Immature natural killer cell (primary cell): Measurements from ENCODE around the gene TAGLN3. TPM values are rescaled to one million over a fixed set of nuclear protein-coding genes. Genes with fewer than 3 reads are reported as not detected.
"Not testable (repeated sequence)": the region's sequence is repeated elsewhere in the genome, so short reads cannot be mapped to it uniquely, and the experiment has no call there.

Source experiments
- DNase-seq, 3 donors: peaks; one replicate each; pipeline ENCODE4 v3.0.0; 2022; ENCODE audit warnings: mixed read lengths in 1 of 3
- H3K27ac Mint-ChIP-seq, 6 donors: one replicate each; pipeline ENCODE4 v1.8.0; 2020; ENCODE audit warnings: mixed read lengths in 6 of 6, mild to moderate bottlenecking in 5 of 6, inconsistent platforms in 4 of 6, moderate library complexity in 3 of 6
- H3K27me3 Mint-ChIP-seq, 3 donors: one replicate each; pipeline ENCODE4 v1.8.0; 2020 to 2021; ENCODE audit warnings: low read depth in 3 of 3, mild to moderate bottlenecking in 3 of 3, mixed read lengths in 3 of 3, moderate library complexity in 3 of 3, inconsistent platforms in 1 of 3
- H3K36me3 Mint-ChIP-seq, 3 donors: one replicate each; pipeline ENCODE4 v1.8.0; 2020; ENCODE audit warnings: mixed read lengths in 3 of 3, inconsistent platforms in 2 of 3, mild to moderate bottlenecking in 2 of 3
- H3K4me1 Mint-ChIP-seq, 2 donors: one replicate each; pipeline ENCODE4 v1.8.0; 2020; ENCODE audit warnings: inconsistent platforms in 2 of 2, mild to moderate bottlenecking in 2 of 2, mixed read lengths in 2 of 2, moderate library complexity in 1 of 2
- H3K4me3 Mint-ChIP-seq, 5 donors: one replicate each; pipeline ENCODE4 v1.8.0; 2020; ENCODE audit warnings: mild to moderate bottlenecking in 5 of 5, mixed read lengths in 5 of 5, inconsistent platforms in 3 of 5, moderate library complexity in 3 of 5
- H3K9me3 Mint-ChIP-seq, 6 donors: one replicate each; pipeline ENCODE4 v1.8.0; 2020; ENCODE audit warnings: mild to moderate bottlenecking in 6 of 6, mixed read lengths in 6 of 6, inconsistent platforms in 4 of 6, moderate library complexity in 3 of 6
- polyA plus RNA-seq, 3 donors: library from polyadenylated mRNA; unstranded; fragments of 300-500 nt; fragmentation: Illumina TruSeq; gene quantifications; one replicate each; pipeline ENCODE4 v1.2.3, GENCODE V29; 2021

TAGLN3 gene
- polyA plus RNA-seq, 3 donors from 2014 or later, result not detected

DNA sequence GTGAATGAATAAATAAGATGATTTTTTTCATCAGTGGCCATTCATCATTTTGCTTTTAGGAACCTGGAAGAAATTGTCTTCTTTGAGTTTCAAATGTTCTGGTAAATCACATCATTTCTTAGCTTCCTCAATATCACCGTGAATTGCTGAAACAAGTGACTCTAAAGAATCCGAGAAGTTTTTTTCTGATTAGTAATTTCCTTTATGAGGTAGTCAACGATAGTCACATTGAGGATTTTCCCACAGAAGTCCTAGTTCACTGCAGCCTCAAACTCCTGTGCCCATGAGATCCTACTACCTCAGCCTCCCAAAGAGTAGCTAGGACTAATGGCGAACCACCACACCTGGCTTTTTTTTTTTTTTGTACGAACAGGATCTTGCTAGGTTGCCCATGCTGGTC, 32.2 kb downstream of the TAGLN3 start:
- Mint-ChIP-seq H3K27ac (no peak overlapping the region), H3K4me3 (no peak overlapping the region), H3K27me3 (peaks cover 1 to 4% (median 1%) of the 10 kb centered on the region in 3 donors), H3K36me3 (no peaks in the 10 kb centered on the region), H3K9me3 (no peaks in the 10 kb centered on the region), H3K4me1 (no peaks in the 10 kb centered on the region)
- DNase-seq, result no peak

DNA sequence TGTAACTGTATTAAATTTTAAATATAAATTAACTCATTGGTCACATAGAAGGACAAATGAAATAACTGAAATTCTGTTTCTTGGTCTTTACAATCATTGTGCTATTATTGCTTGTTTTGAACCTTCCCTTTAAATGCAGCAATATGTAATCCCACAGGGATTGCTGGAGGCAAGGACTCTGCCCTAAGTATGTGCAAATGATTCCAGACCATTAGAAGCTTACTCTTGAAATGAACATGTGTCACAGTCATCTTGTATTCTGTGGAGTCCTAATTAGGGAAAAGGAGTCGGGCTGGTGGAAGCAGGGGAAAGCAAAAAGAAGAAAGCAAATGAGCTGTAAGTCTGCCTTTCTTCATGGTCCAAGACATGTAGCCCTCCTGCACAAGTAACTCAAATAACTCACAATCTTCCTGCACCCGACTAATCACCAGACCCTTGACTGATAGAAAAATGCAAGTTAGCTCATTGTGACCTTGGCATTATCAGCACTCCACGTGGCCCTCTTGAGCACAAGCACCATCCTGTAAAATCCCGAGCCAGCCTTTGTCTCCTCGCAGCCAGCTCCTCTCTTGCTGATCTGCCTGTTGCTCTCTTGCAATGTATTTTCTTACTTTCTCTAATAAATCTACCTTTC, 33.5 kb downstream of the TAGLN3 start:
- Mint-ChIP-seq H3K9me3 (no peaks in the 10 kb centered on the region), H3K27me3 (peaks cover 0 to 3% (median 1%) of the 10 kb centered on the region in 3 donors), H3K4me3 (no peak overlapping the region), H3K4me1 (no peaks in the 10 kb centered on the region), H3K36me3 (no peaks in the 10 kb centered on the region), H3K27ac (no peak overlapping the region)
- no peak for DNase-seq

DNA sequence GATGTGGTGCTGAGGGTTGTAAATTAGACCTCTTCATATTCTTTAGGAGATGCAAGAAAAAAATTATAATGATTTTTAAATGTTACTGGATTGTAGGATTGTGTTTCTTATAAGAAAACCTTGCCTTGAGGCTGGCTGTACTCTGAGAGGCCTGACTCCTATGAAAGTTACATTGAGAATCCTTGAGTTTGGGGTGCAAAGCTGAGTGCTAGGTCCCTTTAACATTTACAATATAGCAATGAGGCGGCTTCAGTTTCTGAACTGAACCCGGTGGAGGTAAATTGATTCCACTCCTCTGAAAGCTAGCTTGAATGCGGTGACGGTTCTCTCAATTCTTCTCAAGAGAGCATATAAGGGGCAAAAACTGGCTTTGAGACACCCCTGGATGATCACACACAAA, 35.7 kb downstream of the TAGLN3 start, which contains the start of gene TMPRSS7:
TMPRSS7 (plus strand) TSS at position 301 of the 400 bp plus-strand sequence. CDS start 110 bp downstream, outside the sequence.
- Mint-ChIP-seq H3K36me3 (no peaks in the 10 kb centered on the region), H3K9me3 (no peaks in the 10 kb centered on the region), H3K27me3 (peaks cover 0 to 3% (median 2%) of the 10 kb centered on the region in 3 donors)

DNA sequence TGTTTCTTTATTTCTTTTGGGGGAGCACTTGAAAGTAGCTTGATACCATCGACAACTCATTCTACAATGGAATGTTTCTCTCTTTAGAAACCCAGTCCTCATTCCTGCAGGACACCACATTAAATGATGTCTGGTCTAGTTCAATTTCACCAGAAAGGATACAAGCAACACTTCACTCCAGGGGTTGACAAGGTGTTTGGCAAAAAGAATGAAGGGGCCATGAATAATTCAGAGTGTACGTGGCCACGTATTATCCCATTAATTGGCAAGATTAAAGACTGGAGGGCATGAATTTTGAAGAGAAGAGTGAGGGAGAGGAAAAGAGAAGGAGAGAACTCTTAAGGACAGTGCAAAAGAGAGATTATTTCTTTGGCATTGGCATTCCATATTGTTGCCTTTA, 36.5 kb downstream of the TAGLN3 start:
- no peak for DNase-seq
- no peaks in the 10 kb centered on the region for H3K4me1 Mint-ChIP-seq
- peaks cover 1 to 6% (median 3%) of the 10 kb centered on the region in 3 donors for H3K27me3 Mint-ChIP-seq
- no peaks in the 10 kb centered on the region for H3K36me3 Mint-ChIP-seq
- H3K4me3 Mint-ChIP-seq, result no peak overlapping the region
- H3K9me3 Mint-ChIP-seq, result no peaks in the 10 kb centered on the region
- H3K27ac Mint-ChIP-seq, result peak overlapping the region in 1 of 6 donors; percentile 1

More for the DNA sequence above, 35.7 kb downstream of the TAGLN3 start, which contains the start of gene TMPRSS7:
- H3K27ac Mint-ChIP-seq, result peak within 1 kb of the TSS in 1 of 6 donors; percentile 1
- no peak for DNase-seq
- H3K4me3 Mint-ChIP-seq, result no peak within 1 kb of the TSS
- H3K4me1 Mint-ChIP-seq, result no peaks in the 10 kb centered on the region

DNA sequence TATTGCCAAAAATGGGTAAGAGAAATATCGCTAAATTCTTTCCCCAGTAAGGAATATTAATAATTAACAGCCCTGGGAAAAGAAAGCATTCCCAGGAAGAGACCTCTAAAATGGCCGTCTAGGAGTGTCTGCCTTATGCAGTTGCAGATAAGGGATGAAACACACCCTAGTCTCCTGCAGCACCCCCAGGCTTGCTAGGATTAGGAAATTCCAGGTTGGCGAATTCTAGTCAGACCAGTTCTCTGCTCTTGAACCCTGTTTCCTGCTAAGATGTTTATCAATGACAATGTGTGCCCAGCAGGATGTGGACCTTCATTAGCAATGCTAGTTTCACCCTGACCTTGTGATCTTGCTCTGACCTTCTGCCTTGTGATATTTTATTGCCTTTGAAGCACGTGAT, 38.5 kb downstream of the TAGLN3 start:
- not testable (repeated sequence) for H3K4me1 Mint-ChIP-seq, H3K36me3 Mint-ChIP-seq, H3K4me3 Mint-ChIP-seq, H3K27me3 Mint-ChIP-seq, DNase-seq, H3K9me3 Mint-ChIP-seq, H3K27ac Mint-ChIP-seq

DNA sequence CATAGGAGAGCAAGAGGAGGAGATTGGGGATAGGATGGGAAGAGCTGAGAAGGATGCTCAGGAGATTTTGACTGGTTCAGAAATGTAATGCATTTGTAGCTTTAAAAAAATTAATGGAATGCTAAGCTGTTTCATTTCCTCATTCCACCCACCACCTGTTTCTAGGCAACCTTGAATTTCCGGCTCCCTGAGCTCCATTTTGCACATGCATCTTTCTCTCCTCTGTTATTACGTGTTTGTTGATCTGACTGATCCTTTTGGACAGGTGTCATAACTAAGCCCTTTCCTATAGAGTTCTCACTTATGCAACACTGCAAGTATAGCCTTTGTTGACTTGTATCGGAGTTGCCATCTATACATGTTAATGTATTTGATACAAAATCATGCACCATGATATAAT, 40.1 kb downstream of the TAGLN3 start:
- H3K9me3 Mint-ChIP-seq, result no peaks in the 10 kb centered on the region
- no peak overlapping the region for H3K4me3 Mint-ChIP-seq
- no peak for DNase-seq
- peaks cover 1 to 9% (median 7%) of the 10 kb centered on the region in 3 donors for H3K27me3 Mint-ChIP-seq
- H3K4me1 Mint-ChIP-seq, result no peaks in the 10 kb centered on the region
- H3K36me3 Mint-ChIP-seq, result no peaks in the 10 kb centered on the region
- H3K27ac Mint-ChIP-seq, result no peak overlapping the region

DNA sequence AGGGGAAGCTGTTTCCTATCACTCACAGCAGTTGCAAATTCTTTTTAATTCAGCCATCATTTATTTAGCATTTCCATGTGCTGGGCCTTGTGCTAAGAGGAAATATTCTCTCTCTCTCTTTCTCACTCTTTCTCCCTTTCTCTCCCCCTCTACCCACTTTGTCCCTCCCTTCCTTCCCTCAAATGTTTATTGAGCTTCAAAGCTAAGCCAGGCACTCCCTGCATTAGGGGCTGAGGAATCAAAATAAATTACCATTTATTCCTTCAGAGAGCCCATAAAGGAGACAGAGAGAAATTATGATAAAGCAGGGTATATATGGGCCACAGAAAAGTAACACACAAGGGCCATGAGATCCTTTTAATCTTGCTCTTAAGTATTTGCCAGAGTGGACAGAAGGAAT, 42.6 kb downstream of the TAGLN3 start:
- Mint-ChIP-seq H3K4me1 (no peaks in the 10 kb centered on the region), H3K27me3 (peaks cover 1 to 7% (median 7%) of the 10 kb centered on the region in 3 donors), H3K4me3 (no peak overlapping the region), H3K27ac (no peak overlapping the region), H3K36me3 (no peaks in the 10 kb centered on the region), H3K9me3 (no peaks in the 10 kb centered on the region)
- no peak for DNase-seq

DNA sequence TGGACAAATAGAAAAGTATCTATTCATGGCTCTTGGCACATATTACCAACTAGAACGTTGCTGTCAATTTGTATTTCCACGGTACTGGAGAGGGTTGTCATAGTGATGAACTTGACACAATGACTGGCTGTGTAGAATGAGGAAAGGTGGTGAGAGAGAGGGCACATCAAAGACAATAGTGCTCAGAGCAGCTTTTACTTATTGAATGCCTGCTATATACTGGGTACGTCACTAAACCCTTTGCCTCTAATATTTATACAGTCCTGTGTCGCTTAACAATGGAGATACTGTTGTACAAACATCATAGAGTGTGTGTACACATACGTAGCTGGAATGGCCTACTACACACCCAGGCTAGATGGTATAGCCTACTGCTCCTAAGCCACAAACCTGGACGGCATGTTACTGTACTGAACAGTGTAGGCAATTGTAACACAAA, 44.1 kb downstream of the TAGLN3 start:
- H3K4me1 Mint-ChIP-seq, result no peaks in the 10 kb centered on the region
- peaks cover 1 to 12% (median 7%) of the 10 kb centered on the region in 3 donors for H3K27me3 Mint-ChIP-seq
- H3K9me3 Mint-ChIP-seq, result no peaks in the 10 kb centered on the region
- DNase-seq, result no peak
- H3K4me3 Mint-ChIP-seq, result no peak overlapping the region
- H3K27ac Mint-ChIP-seq, result no peak overlapping the region
- H3K36me3 Mint-ChIP-seq, result no peaks in the 10 kb centered on the region

DNA sequence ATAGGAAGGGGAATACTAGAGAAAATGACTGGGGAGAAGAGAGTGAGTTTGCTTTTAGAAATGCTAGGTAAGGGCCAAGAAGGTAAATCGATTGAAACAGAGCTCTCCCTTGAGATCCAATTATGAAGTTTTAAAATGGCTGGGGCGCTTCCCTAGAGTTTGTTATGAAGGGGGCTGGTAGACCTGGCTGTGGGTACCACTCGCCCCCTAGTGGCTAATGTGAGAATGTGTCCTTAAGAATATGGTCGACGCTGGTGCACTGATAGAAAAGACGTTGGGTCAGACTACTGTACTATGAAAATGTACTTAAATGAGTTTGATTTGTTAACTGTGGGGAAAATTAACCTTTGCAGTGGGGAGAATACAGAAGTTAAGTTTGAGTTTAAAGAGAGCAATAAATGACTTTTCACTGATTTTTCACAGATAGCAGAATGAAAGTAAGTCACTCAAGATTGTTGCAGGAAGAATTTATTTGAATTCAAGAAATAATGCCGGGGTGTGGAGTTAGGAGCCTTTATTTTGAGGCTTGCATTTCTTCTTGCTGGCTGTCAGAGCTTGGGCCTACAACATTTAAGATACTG, 45.0 kb downstream of the TAGLN3 start:
- peaks cover 1 to 14% (median 7%) of the 10 kb centered on the region in 3 donors for H3K27me3 Mint-ChIP-seq
- H3K4me1 Mint-ChIP-seq, result no peaks in the 10 kb centered on the region
- H3K4me3 Mint-ChIP-seq, result no peak overlapping the region
- no peaks in the 10 kb centered on the region for H3K36me3 Mint-ChIP-seq
- H3K27ac Mint-ChIP-seq, result no peak overlapping the region
- no peaks in the 10 kb centered on the region for H3K9me3 Mint-ChIP-seq
- DNase-seq, result peak; percentile 46 to 52 (median 47)

DNA sequence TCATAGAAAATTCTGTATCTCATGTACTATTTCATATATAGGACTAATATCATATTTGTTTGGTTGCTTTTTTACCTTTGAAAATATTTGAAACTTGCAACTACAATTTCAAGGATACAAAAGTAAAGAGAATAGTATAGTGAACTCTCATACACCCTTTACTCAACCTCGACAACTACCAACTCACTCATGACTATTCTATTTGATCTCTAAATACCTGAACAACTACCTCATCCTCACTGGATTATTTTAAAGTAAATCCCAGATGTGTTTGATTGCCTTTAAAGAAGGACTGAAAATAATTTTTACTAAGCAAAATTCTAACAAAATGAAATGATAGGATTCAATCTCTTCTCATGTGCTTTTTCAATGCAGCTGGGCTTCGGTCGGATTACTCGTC, 47.9 kb downstream of the TAGLN3 start:
- DNase-seq, result no peak
- Mint-ChIP-seq H3K27me3 (peaks cover 0 to 7% (median 5%) of the 10 kb centered on the region in 3 donors), H3K9me3 (no peaks in the 10 kb centered on the region), H3K27ac (no peak overlapping the region), H3K4me3 (no peak overlapping the region), H3K4me1 (no peaks in the 10 kb centered on the region), H3K36me3 (no peaks in the 10 kb centered on the region)

DNA sequence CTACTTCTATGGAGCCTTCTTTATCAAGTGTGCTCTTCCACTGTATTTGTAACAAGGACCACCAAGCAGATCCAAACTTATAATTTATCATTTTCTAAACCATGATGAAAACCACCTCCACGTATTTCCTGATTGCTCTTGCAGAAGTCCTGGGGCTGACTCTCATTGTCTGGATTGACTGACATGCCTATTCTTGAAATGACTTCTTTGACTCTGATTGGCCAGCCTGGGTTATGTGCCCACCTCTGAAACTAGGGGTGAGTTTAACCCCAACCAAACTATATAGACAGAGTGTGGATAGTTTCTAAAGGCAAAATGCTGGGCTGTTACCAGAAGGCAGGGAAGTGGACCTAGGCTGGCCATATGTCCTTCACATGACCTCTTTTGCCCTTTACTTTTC, 48.5 kb downstream of the TAGLN3 start:
- Mint-ChIP-seq H3K27me3 (peaks cover 0 to 7% (median 0%) of the 10 kb centered on the region in 3 donors), H3K36me3 (no peaks in the 10 kb centered on the region), H3K27ac (no peak overlapping the region), H3K4me1 (no peaks in the 10 kb centered on the region), H3K4me3 (no peak overlapping the region), H3K9me3 (no peaks in the 10 kb centered on the region)
- DNase-seq, result no peak

DNA sequence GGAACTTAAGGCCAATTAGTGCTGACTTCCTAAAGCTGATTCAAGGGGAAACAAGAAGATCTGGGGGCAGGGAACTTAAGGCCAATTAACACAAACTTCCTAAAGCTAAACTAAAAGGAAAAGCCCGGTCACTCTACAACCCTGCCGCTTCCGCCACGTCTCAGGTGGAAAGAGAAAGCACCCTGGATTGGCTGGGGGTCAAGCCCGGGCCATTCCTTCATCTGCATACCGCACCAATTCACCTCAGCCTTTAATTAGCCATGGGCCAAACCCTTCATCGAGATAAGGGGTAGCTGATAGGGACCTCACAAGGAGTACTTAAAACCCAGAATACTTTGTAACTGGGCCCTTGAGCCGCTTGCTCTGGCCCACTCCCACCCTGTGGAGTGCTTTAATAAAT, 50.2 kb downstream of the TAGLN3 start:
- Mint-ChIP-seq H3K4me1 (no peaks in the 10 kb centered on the region), H3K27ac (no peak overlapping the region), H3K4me3 (no peak overlapping the region), H3K27me3 (peaks cover 0 to 7% (median 2%) of the 10 kb centered on the region in 3 donors), H3K9me3 (no peaks in the 10 kb centered on the region), H3K36me3 (no peaks in the 10 kb centered on the region)
- DNase-seq, result no peak

DNA sequence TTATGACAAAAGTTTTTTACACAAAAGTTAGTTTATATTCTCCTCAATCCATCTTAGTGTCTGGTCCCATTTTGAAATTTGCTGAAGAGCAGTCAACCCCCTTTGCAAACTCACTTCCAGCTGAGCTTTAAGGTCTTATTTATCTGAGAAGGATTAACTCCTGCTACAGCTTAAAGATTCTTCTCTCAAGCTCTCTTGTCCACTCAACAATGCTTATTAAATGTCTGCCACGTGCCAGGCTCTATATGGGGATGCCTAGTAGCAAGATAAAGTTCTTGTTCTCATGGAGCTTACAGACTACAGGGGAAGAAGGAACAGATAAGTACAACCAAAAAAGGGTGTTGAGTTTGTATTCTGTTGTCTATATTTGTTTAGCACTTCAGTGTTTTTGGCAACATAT, 54.5 kb downstream of the TAGLN3 start:
- Mint-ChIP-seq H3K27me3 (peaks cover 0 to 7% (median 4%) of the 10 kb centered on the region in 3 donors), H3K27ac (no peak overlapping the region), H3K36me3 (no peaks in the 10 kb centered on the region), H3K4me3 (no peak overlapping the region), H3K9me3 (no peaks in the 10 kb centered on the region), H3K4me1 (no peaks in the 10 kb centered on the region)
- no peak for DNase-seq

DNA sequence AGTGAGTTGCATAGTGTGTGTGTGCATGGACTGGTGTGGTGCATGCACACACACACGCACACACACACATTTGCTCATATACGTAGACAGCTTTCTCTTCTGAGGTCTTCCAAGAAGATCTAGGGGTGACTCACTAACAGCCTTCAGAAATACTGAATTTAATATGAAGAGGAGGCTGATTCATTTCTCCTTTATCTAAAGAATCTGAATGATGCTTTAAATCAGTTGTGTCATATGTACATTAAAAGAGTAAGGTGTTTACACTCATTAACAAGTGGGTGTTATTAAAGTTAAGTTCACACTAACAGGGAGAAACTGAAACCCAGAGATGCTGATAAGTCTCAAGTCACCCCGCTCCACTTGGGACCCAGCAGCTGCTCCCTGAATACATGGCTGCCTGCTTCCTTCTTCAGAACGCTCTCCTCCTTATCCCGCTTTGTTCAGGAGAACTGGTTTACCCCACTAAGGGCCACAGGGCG, 57.8 kb downstream of the TAGLN3 start:
- Mint-ChIP-seq H3K9me3 (no peaks in the 10 kb centered on the region), H3K4me3 (no peak overlapping the region), H3K4me1 (no peaks in the 10 kb centered on the region), H3K27ac (no peak overlapping the region), H3K36me3 (no peaks in the 10 kb centered on the region), H3K27me3 (peaks cover 0 to 4% (median 4%) of the 10 kb centered on the region in 3 donors)
- no peak for DNase-seq
